CD4-positive, alpha-beta T cell (primary cell): ENCODE results near the gene UGT1A5. TPM values are rescaled to one million over a fixed set of nuclear protein-coding genes. Genes with fewer than 3 reads are reported as not detected.
A peak's percentile ranks its signal among the peaks of the same experiment; 100 is the strongest.

Experiments used
- ATAC-seq: fragments of 200-7000 bp; cut with Tn5 transposase; one replicate; pipeline ENCODE4 v1.10.0; 2022; ENCODE audit warnings: mild to moderate bottlenecking; ENCODE audit not compliant: poor library complexity
- CTCF ChIA-PET: fragments of 350-600 bp; sonication (Branson Sonifier 250); formaldehyde crosslinking; loops from one replicate; lab custom pipeline; 2021; ENCODE audit warnings: antibody characterized with exemption, inconsistent platforms; lab: Charles Lee
- POLR2A ChIA-PET: fragments of 350-600 bp; sonication (Branson Sonifier 250); formaldehyde crosslinking; loops from one replicate; lab custom pipeline; 2021; ENCODE audit warnings: antibody characterized with exemption, inconsistent platforms; lab: Charles Lee
- DNase-seq, 14 experiments: peaks; one replicate each; pipeline ENCODE4 v3.0.0-alpha.2; 2013 to 2020; ENCODE audit warnings: mixed read lengths in 2 of 14
- H3K27ac ChIP-seq, 2 donors: one replicate each; pipeline versions ENCODE4 v1.5.1 to v1.7.0; 2013; ENCODE audit warnings: low read length in 2 of 2, low read depth in 1 of 2, mild to moderate bottlenecking in 1 of 2
- H3K27me3 ChIP-seq, 2 experiments: 1 replicate in 1 of 2; 2 replicates in 1 of 2; pipeline versions ENCODE4 v1.6.1 to v1.7.0; 2013; ENCODE audit warnings: low read length in 2 of 2, control low read depth in 1 of 2, mild to moderate bottlenecking in 1 of 2, moderate library complexity in 1 of 2; ENCODE audit not compliant: insufficient read depth in 2 of 2, control insufficient read depth in 1 of 2
- H3K36me3 ChIP-seq: one replicate; pipeline ENCODE4 v1.6.1; 2013; ENCODE audit warnings: low read length, control low read depth; ENCODE audit not compliant: insufficient read depth
- H3K4me1 ChIP-seq: one replicate; pipeline ENCODE4 v1.6.1; 2013; ENCODE audit warnings: low read length, control low read depth; ENCODE audit not compliant: insufficient read depth
- H3K4me3 ChIP-seq: one replicate; pipeline ENCODE4 v1.5.1; 2013; ENCODE audit warnings: mild to moderate bottlenecking, low read length, moderate library complexity
- H3K9me3 ChIP-seq, 2 experiments: 1 replicate in 1 of 2; 2 replicates in 1 of 2; pipeline versions ENCODE4 v1.6.1 to v1.7.0; 2013; ENCODE audit warnings: low read length in 2 of 2, mild to moderate bottlenecking in 2 of 2, control low read depth in 1 of 2, moderate library complexity in 1 of 2; ENCODE audit not compliant: control insufficient read depth in 1 of 2, insufficient read depth in 1 of 2
- H3K27ac Mint-ChIP-seq: one replicate; pipeline ENCODE4 v1.8.0; 2020; ENCODE audit warnings: mixed read lengths
- H3K27me3 Mint-ChIP-seq: one replicate; pipeline ENCODE4 v1.8.0; 2021; ENCODE audit warnings: mixed read lengths
- H3K36me3 Mint-ChIP-seq: one replicate; pipeline ENCODE4 v1.8.0; 2021; ENCODE audit warnings: low read depth, mixed read lengths
- H3K4me1 Mint-ChIP-seq: one replicate; pipeline ENCODE4 v1.8.0; 2021; ENCODE audit warnings: low read depth, mixed read lengths
- H3K4me3 Mint-ChIP-seq: one replicate; pipeline ENCODE4 v1.8.0; 2020; ENCODE audit warnings: mild to moderate bottlenecking, mixed read lengths
- H3K9me3 Mint-ChIP-seq: one replicate; pipeline ENCODE4 v1.8.0; 2020; ENCODE audit warnings: mixed read lengths
- intact Hi-C, 2 experiments: fragments of 100-400 bp; cut with DNase I in 1 of 2; cut with micrococcal nuclease in 1 of 2; formaldehyde crosslinking; loops; one replicate each; pipeline versions ENCODE4 v1.15.1 to v1.9.0; 2023 to 2025; cut with DNase I, micrococcal nuclease
- total RNA-seq, 174 experiments: library from RNA in 2 of 174; stranded (reverse) in 2 of 174; gene quantifications; one replicate each; pipeline ENCODE4 v1.2.3 and lab custom pipeline; 2021 to 2026
- TF ChIP-seq, protein P1 (sequence below): fragments of 200-600 bp; IDR thresholded peaks from one replicate; pipeline ENCODE4 v1.8.0; 2022; ENCODE audit warnings: antibody characterized with exemption, mild to moderate bottlenecking

Gene UGT1A5
- total RNA-seq, 2 experiments from 2014 or later: not detected

DNA sequence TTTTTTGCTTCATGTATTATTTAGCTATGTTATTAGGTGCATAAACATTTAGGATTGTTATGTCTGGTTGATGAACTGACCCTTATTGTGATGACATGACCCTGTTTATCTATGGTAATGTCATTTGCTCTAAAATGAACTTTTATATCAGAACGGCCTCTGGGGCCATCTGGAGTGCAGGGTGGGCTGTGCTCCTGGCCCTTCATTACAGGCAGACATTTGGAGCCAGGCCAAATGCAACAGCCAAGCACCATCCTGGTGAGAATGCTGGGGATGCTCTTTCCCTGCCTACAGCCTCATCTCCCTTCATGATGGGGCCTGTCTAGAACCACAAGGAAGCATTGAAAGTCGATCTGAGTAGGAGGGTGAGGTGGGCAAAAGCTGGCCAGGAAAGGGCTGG lies 103.6 kb downstream of the UGT1A5 start:
- Mint-ChIP-seq H3K4me3 (no peak overlapping the region), H3K27ac (no peak overlapping the region), H3K4me1 (no peaks in the 10 kb centered on the region), H3K27me3 (peaks cover 7% of the 10 kb centered on the region), H3K9me3 (no peaks in the 10 kb centered on the region), H3K36me3 (no peaks in the 10 kb centered on the region)
- no peak overlapping the region for H3K27ac ChIP-seq
- no peaks in the 10 kb centered on the region for H3K4me1 ChIP-seq
- no peaks in the 10 kb centered on the region for H3K36me3 ChIP-seq
- TF ChIP-seq, protein P1, sequence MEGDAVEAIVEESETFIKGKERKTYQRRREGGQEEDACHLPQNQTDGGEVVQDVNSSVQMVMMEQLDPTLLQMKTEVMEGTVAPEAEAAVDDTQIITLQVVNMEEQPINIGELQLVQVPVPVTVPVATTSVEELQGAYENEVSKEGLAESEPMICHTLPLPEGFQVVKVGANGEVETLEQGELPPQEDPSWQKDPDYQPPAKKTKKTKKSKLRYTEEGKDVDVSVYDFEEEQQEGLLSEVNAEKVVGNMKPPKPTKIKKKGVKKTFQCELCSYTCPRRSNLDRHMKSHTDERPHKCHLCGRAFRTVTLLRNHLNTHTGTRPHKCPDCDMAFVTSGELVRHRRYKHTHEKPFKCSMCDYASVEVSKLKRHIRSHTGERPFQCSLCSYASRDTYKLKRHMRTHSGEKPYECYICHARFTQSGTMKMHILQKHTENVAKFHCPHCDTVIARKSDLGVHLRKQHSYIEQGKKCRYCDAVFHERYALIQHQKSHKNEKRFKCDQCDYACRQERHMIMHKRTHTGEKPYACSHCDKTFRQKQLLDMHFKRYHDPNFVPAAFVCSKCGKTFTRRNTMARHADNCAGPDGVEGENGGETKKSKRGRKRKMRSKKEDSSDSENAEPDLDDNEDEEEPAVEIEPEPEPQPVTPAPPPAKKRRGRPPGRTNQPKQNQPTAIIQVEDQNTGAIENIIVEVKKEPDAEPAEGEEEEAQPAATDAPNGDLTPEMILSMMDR: no peak
- CTCF ChIA-PET: no interaction called here
- POLR2A ChIA-PET: no interaction called here
- H3K9me3 ChIP-seq: peaks cover 0 to 18% of the 10 kb centered on the region in 2 experiments
- ATAC-seq (no peak), DNase-seq (peak in 1 of 14 experiments; percentile 2)
- no peak overlapping the region for H3K4me3 ChIP-seq
- H3K27me3 ChIP-seq: peaks cover 0 to 2% of the 10 kb centered on the region in 2 experiments
- intact Hi-C loops: no loop called here

DNA sequence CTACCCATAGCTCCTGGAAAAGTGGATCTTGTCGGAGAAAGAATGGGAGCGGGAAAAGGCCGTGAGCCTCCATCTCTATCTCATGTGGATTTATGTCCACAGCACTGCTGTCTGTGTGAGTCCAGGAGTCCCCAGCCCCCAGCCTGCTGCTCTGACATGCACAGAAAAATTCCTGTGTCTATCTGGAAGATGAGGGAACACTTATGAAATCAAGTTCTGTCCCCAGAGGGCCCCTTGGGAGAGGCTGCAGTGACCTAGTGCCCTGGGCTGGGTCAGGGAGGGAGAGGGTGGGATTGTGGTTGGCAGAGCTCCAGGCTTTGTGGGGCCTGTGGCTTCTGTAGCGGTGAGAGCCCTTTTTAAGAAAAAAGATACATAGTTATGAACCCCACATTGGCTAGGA lies 104.1 kb downstream of the UGT1A5 start:
- H3K4me1 Mint-ChIP-seq: no peaks in the 10 kb centered on the region
- no peak overlapping the region for H3K27ac Mint-ChIP-seq
- no peaks in the 10 kb centered on the region for H3K9me3 Mint-ChIP-seq
- intact Hi-C loops: no loop called here
- no peak for ATAC-seq
- no peak overlapping the region for H3K27ac ChIP-seq
- no peak overlapping the region for H3K4me3 Mint-ChIP-seq
- H3K4me1 ChIP-seq: no peaks in the 10 kb centered on the region
- no peaks in the 10 kb centered on the region for H3K36me3 Mint-ChIP-seq
- no peaks in the 10 kb centered on the region for H3K36me3 ChIP-seq
- ChIA-PET POLR2A (no interaction called here), CTCF (no interaction called here)
- H3K27me3 Mint-ChIP-seq: peaks cover 11% of the 10 kb centered on the region
- H3K27me3 ChIP-seq: peaks cover 0 to 2% of the 10 kb centered on the region in 2 experiments
- no peak overlapping the region for H3K4me3 ChIP-seq
- H3K9me3 ChIP-seq: peaks cover 0 to 16% of the 10 kb centered on the region in 2 experiments
- TF ChIP-seq, protein P1: no peak
- peak in 1 of 14 experiments; percentile 10 for DNase-seq

DNA sequence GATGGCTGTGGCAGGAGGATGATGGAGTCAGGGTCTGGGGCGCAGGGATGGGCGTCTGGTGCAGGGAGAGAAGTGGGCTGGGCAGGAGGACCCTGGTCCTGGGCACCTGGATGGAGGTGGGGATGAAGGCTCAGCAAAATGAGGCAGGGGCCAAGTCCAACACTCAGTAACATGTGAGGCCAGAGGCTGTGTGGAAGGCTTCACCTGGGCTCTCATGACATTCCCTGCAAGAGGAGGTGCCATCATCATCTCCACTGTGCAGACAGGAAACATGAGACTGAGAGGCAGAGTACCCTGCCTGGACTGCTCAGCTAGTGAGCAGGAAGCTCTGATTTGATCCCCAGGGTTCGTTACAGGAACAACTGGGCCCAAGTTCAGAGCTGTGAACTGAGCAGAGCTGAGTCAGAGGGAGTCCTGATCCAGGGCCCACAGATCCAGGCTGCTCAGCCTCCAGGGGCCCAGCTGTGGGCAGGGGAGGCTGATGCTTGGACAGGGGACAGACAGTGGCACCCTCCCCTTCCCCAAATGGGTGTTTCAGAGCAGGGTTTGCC lies 104.7 kb downstream of the UGT1A5 start:
- H3K36me3 ChIP-seq: no peaks in the 10 kb centered on the region
- Mint-ChIP-seq H3K36me3 (no peaks in the 10 kb centered on the region), H3K9me3 (no peaks in the 10 kb centered on the region), H3K4me1 (no peaks in the 10 kb centered on the region), H3K27ac (no peak overlapping the region), H3K27me3 (peaks cover 7% of the 10 kb centered on the region), H3K4me3 (no peak overlapping the region)
- ChIA-PET POLR2A (no interaction called here), CTCF (no interaction called here)
- no peaks in the 10 kb centered on the region for H3K4me1 ChIP-seq
- peaks cover 0 to 2% of the 10 kb centered on the region in 2 experiments for H3K27me3 ChIP-seq
- TF ChIP-seq, protein P1: no peak
- intact Hi-C loops: no loop called here
- DNase-seq (peak in 1 of 14 experiments; percentile 15), ATAC-seq (no peak)
- H3K4me3 ChIP-seq: no peak overlapping the region
- peaks cover 0 to 13% of the 10 kb centered on the region in 2 experiments for H3K9me3 ChIP-seq
- no peak overlapping the region for H3K27ac ChIP-seq
